ENCODE results near the gene C8B. TPM values are rescaled to one million over a fixed set of nuclear protein-coding genes. Genes with fewer than 3 reads are reported as not detected.

The C8B gene
- total and polyA plus RNA-seq, 12 donors = not detected

DNA sequence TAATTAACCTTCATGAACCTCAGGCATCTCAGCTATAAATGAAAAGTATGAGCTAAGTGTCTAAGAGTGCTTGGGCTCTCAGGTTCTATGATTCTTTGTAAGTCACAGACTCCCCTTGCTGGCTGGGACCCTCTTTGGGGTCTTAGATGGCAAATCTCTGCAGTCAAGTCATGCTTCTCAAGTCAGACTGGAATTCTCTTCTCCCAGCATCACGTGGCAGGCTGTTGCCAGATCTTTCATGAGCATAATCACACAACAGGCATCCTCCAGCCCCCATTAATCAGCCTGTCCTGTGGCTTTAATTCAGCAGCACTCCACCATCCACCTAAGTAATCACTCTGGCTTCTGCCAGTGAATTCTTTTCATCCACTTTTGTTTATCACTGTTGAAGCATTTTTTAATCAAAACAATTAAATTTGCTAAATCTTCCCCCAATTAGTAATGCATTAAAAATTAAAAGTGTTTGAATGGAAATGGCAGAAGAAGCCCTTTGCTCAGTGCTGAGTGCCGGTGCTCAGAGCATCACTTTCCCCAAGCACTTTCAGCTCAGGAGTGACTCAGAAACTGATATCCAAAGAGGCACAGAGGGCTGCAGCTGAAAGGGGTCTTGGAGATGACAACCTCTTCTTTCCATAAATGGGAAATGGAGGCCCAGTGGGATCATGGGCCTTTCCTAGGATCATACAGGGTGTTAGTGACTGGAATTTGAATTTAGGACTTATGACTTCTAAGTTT lies 61.0 kb downstream of the C8B start:
- H3K36me3 ChIP-seq = no peaks in the 10 kb centered on the region
- no peak for DNase-seq
- H3K9me3 ChIP-seq = no peaks in the 10 kb centered on the region
- no peak for ATAC-seq
- H3K4me1 ChIP-seq = peaks cover 0 to 20% (median 0%) of the 10 kb centered on the region in 9 donors
- intact Hi-C loops (cut with DNase I) = no loop called here
- no peaks in the 10 kb centered on the region for H3K27me3 ChIP-seq
- WGBS, 2 donors = 58 to 67% methylated on average over 2 of the region's 2 CpGs
- H3K4me3 ChIP-seq = no peak overlapping the region
- H3K27ac ChIP-seq = no peak overlapping the region
- TF ChIP-seq, protein P1, sequence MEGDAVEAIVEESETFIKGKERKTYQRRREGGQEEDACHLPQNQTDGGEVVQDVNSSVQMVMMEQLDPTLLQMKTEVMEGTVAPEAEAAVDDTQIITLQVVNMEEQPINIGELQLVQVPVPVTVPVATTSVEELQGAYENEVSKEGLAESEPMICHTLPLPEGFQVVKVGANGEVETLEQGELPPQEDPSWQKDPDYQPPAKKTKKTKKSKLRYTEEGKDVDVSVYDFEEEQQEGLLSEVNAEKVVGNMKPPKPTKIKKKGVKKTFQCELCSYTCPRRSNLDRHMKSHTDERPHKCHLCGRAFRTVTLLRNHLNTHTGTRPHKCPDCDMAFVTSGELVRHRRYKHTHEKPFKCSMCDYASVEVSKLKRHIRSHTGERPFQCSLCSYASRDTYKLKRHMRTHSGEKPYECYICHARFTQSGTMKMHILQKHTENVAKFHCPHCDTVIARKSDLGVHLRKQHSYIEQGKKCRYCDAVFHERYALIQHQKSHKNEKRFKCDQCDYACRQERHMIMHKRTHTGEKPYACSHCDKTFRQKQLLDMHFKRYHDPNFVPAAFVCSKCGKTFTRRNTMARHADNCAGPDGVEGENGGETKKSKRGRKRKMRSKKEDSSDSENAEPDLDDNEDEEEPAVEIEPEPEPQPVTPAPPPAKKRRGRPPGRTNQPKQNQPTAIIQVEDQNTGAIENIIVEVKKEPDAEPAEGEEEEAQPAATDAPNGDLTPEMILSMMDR (IDR thresholded peaks at IDR 0.05) = no peak

DNA sequence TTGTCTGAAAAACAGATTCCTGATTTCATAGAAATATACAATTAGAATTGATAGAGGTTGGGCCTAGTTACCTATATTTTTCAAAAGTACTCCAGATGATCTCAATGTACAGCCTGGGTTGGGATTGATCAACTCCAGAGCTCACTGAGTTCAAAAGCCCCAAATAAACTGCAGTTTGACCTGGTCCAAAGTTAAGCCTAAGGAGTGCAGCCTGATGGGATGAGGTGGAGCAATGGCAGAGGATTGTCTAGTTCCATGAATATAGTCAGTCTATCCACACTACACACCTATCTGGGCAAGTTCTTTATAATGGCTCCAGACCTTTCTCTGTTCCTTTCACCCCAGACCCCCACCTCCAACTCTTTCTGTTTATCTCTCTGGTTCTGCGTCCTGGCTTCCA lies 62.0 kb downstream of the C8B start:
- H3K4me3 ChIP-seq = no peak overlapping the region
- no peaks in the 10 kb centered on the region for H3K9me3 ChIP-seq
- H3K4me1 ChIP-seq = peaks cover 0 to 9% (median 0%) of the 10 kb centered on the region in 9 donors
- no peak overlapping the region for H3K27ac ChIP-seq
- H3K27me3 ChIP-seq = no peaks in the 10 kb centered on the region
- TF ChIP-seq, protein P1 (IDR thresholded peaks at IDR 0.05) = no peak
- 80 to 93% methylated on average over 1 of the region's 1 CpG for WGBS, 2 donors
- H3K36me3 ChIP-seq = no peaks in the 10 kb centered on the region
- DNase-seq (no peak), ATAC-seq (no peak)
- intact Hi-C loops (cut with DNase I) = no loop called here

DNA sequence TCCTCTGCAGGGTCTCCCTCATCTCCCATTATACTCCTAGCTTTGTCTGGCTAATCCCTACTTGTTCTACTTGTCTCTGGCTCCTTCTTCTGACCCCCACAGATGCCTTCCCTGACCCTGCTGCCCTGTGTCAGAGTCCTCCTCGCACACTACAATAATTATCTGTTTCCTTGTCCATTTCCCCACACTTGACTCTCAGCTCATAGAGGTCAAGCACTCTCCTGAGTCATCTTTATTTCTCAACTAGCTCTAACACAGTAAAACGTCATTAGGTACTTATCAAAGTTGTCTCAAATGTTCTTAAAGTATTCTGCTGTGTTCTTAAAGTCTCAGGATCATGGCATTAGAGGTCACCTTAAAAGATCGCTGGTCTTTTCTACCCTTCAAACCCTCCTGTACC lies 64.1 kb downstream of the C8B start:
- TF ChIP-seq, protein P1 (IDR thresholded peaks at IDR 0.05) = no peak
- intact Hi-C loops (cut with DNase I) = no loop called here
- Histone ChIP-seq H3K27me3 (no peaks in the 10 kb centered on the region), H3K4me1 (peaks cover 0 to 22% (median 12%) of the 10 kb centered on the region in 9 donors), H3K27ac (no peak overlapping the region), H3K4me3 (no peak overlapping the region), H3K36me3 (no peaks in the 10 kb centered on the region), H3K9me3 (no peaks in the 10 kb centered on the region)
- no peak for DNase-seq
- 55 to 60% methylated on average over 3 of the region's 3 CpGs for WGBS, 2 donors
- ATAC-seq = peak in 1 of 8 donors; percentile 19

DNA sequence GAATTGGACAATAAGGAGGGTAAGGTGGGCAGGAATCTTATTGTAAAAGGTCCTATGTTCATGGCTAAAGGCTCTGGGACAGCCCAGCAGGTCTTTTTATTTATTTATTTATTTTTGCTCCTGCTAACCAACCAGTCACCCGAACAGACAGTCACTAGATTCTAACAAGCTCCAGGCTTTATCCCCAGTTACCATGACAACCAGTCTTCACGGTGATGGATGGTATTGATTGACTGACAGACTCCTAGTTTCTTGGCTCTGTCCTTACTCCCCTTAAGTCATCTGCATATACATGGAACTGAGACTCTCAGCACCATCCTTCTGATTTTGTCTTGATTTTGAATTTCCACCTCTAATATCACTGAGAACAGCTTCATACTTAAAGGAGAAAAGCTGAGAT lies 66.9 kb downstream of the C8B start:
- H3K9me3 ChIP-seq = no peaks in the 10 kb centered on the region
- ATAC-seq (no peak), DNase-seq (no peak)
- no peaks in the 10 kb centered on the region for H3K27me3 ChIP-seq
- TF ChIP-seq, protein P1 (IDR thresholded peaks at IDR 0.05) = no peak
- peaks cover 0 to 25% (median 12%) of the 10 kb centered on the region in 9 donors for H3K4me1 ChIP-seq
- no peak overlapping the region for H3K27ac ChIP-seq
- no peaks in the 10 kb centered on the region for H3K36me3 ChIP-seq
- H3K4me3 ChIP-seq = no peak overlapping the region
- intact Hi-C loops (cut with DNase I) = no loop called here
- WGBS, 2 donors = 69 to 78% methylated on average over 2 of the region's 2 CpGs

Measured in heart right ventricle (tissue), 16 donors.